Uterus (tissue), 4 donors: ENCODE measurements around the gene EML1. TPM values are rescaled to one million over a fixed set of nuclear protein-coding genes. Genes with fewer than 3 reads are reported as not detected.

Source experiments
- DNase-seq, 2 donors: peaks; one replicate each; pipeline ENCODE4 v3.0.0-alpha.2; 2019 to 2020
- H3K27ac ChIP-seq, 2 donors: fragments of 200-600 bp; sonication (generic); 1 replicate in 1 of 2; 2 replicates in 1 of 2; pipeline ENCODE4 v1.5.1; 2016 to 2018
- H3K27me3 ChIP-seq, 2 donors: fragments of 200-600 bp; sonication (generic); one replicate each; pipeline ENCODE4 v1.5.1; 2018 to 2019; ENCODE audit warnings: control low read depth in 1 of 2
- H3K36me3 ChIP-seq, 2 donors: fragments of 200-600 bp; sonication (generic); one replicate each; pipeline ENCODE4 v1.5.1; 2019; ENCODE audit warnings: control low read depth in 1 of 2
- H3K4me1 ChIP-seq, 2 donors: fragments of 200-600 bp; sonication (generic); one replicate each; pipeline ENCODE4 v1.5.1; 2018 to 2019; ENCODE audit warnings: control low read depth in 1 of 2
- H3K4me3 ChIP-seq, 2 donors: fragments of 200-600 bp; sonication (generic); 1 replicate in 1 of 2; 2 replicates in 1 of 2; pipeline ENCODE4 v1.5.1; 2018 to 2019; ENCODE audit warnings: mild to moderate bottlenecking in 1 of 2
- H3K9me3 ChIP-seq, 2 donors: fragments of 200-600 bp; sonication (generic); one replicate each; pipeline ENCODE4 v1.5.1; 2019; ENCODE audit warnings: control low read depth in 1 of 2
- POLR2A ChIP-seq, 2 donors: fragments of 450-650 bp; IDR thresholded peaks; one replicate each; pipeline ENCODE4 v1.6.1; 2016; ENCODE audit warnings: antibody characterized with exemption in 2 of 2, mild to moderate bottlenecking in 1 of 2, moderate library complexity in 1 of 2
- intact Hi-C: fragments of 100-400 bp; cut with DNase I; formaldehyde crosslinking; loops from one replicate; pipeline ENCODE4 v1.15.1; 2023; ENCODE audit warnings: low total_unique reads
- total RNA-seq, 4 donors: library from RNA; depleted of rRNA in 3 of 4; stranded (reverse); fragments of >200 nt in 3 of 4; gene quantifications; one replicate each; pipeline versions ENCODE4 v1.1.0 to v1.2.4, GENCODE V29; 2014 to 2023
- TF ChIP-seq, protein P1 (sequence below), 4 experiments: fragments of 200-600 bp in 2 of 4; fragments of 450-650 bp in 2 of 4; sonication (generic) in 2 of 4; IDR thresholded peaks; one replicate each; pipeline ENCODE4 v1.5.1; 2016 to 2019; ENCODE audit warnings: antibody characterized with exemption in 4 of 4, mild to moderate bottlenecking in 2 of 4, moderate library complexity in 1 of 4
- donor health status: DM: yes; HTN: yes; CAD: no.

EML1 gene
- total RNA-seq, 4 donors from 2014 or later = 51.4 to 184 (median 84.4) TPM

DNA sequence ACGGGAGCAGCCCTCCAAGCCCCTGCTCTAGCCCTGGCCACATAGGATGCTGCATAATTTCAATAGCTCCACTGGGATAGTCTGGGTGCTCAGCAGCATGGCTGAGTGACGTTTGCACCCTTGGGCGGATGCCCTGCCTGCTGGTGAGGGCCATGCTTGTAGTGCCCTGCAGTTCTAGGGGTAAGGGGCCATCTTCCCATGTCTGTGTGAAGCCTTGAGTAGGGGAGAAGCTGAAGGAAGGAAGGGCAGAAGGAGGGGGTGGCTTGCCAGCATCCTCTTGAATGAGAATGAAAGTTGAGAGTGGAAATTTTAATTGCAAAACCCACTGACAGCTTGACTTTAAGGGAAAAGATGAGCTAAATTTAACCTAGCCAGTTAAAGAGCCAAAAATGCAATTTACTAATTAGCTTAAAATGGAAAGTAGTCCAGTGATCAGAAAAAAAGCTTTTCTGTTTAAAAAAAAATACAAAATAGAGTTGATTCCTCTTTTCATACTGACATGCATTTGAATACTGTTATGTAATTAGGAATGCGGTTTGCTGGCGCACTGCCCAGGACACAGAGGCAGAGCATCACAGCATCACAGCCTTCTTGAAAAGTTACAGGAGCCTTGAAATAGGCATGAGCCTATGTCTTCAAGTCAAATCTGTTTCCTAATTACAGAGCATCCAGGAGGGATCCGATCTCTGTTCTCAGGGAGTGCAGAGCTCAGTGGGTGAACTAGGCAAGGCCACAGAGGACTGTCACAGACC lies 18.5 kb upstream of the EML1 start:
- no peak for TF ChIP-seq POLR2A (IDR thresholded peaks at IDR 0.05)
- TF ChIP-seq, protein P1, sequence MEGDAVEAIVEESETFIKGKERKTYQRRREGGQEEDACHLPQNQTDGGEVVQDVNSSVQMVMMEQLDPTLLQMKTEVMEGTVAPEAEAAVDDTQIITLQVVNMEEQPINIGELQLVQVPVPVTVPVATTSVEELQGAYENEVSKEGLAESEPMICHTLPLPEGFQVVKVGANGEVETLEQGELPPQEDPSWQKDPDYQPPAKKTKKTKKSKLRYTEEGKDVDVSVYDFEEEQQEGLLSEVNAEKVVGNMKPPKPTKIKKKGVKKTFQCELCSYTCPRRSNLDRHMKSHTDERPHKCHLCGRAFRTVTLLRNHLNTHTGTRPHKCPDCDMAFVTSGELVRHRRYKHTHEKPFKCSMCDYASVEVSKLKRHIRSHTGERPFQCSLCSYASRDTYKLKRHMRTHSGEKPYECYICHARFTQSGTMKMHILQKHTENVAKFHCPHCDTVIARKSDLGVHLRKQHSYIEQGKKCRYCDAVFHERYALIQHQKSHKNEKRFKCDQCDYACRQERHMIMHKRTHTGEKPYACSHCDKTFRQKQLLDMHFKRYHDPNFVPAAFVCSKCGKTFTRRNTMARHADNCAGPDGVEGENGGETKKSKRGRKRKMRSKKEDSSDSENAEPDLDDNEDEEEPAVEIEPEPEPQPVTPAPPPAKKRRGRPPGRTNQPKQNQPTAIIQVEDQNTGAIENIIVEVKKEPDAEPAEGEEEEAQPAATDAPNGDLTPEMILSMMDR (IDR thresholded peaks at IDR 0.05) = no peak
- Histone ChIP-seq H3K4me1 (no peaks in the 10 kb centered on the region), H3K27me3 (no peaks in the 10 kb centered on the region), H3K4me3 (no peak overlapping the region), H3K9me3 (no peaks in the 10 kb centered on the region), H3K36me3 (no peaks in the 10 kb centered on the region), H3K27ac (no peak overlapping the region)
- intact Hi-C loops = no loop called here
- peak; percentile 7 to 72 for DNase-seq

DNA sequence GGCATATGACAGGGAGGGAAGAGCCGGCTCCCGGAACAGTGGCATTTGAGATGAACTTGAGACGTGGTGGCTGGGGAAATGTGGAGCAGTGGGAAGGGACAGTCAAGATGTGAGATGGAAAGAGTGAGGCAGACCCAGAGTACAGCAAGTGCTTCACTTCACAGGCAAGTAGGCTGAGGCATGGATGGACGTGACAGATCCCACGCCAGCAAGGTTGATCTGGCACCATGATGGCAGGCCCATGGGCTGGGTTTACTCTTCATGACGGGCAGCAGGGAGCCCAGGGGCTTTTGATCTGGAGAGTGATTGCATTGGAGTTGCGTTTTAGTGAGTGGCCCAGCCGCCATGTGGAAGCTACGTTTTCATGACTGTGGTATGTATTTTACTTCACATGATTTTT lies 17.9 kb upstream of the EML1 start:
- peak in 1 of 2 donors; percentile 7 for DNase-seq
- TF ChIP-seq, protein P1 (IDR thresholded peaks at IDR 0.05) = no peak
- TF ChIP-seq POLR2A (IDR thresholded peaks at IDR 0.05) = no peak
- H3K4me3 ChIP-seq = no peak overlapping the region
- no peak overlapping the region for H3K27ac ChIP-seq
- no peaks in the 10 kb centered on the region for H3K9me3 ChIP-seq
- H3K4me1 ChIP-seq = no peaks in the 10 kb centered on the region
- H3K27me3 ChIP-seq = no peaks in the 10 kb centered on the region
- intact Hi-C loops = no loop called here
- no peaks in the 10 kb centered on the region for H3K36me3 ChIP-seq

DNA sequence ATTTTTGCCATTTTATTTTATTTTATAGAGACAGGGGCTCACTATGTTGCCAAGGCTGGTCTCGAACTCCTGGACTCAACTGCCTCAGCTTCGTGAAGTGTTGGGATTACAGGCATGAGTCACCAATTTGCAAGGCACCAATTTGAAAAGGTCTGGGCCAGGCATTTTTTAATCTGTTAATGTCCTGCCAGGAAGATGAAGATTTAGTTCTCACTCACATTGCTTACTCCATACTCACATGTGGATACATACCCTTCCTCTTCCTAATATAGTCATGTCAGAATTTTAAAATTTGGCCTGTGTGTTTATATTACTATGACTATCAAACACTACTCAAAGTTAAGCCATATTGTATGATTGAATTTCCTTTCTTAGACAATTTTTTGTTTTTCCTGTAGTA lies 15.3 kb upstream of the EML1 start:
- H3K4me1 ChIP-seq = no peaks in the 10 kb centered on the region
- intact Hi-C loops = no loop called here
- H3K9me3 ChIP-seq = no peaks in the 10 kb centered on the region
- no peaks in the 10 kb centered on the region for H3K36me3 ChIP-seq
- TF ChIP-seq, protein P1 (IDR thresholded peaks at IDR 0.05) = no peak
- no peak for TF ChIP-seq POLR2A (IDR thresholded peaks at IDR 0.05)
- no peak for DNase-seq
- no peak overlapping the region for H3K27ac ChIP-seq
- no peaks in the 10 kb centered on the region for H3K27me3 ChIP-seq
- H3K4me3 ChIP-seq = no peak overlapping the region

GRCh38 chr14:99779751-99780150 lies 13.5 kb upstream of the EML1 start:
- Histone ChIP-seq H3K9me3 (no peaks in the 10 kb centered on the region), H3K27ac (no peak overlapping the region), H3K4me3 (no peak overlapping the region), H3K4me1 (no peaks in the 10 kb centered on the region), H3K27me3 (no peaks in the 10 kb centered on the region), H3K36me3 (no peaks in the 10 kb centered on the region)
- no peak for DNase-seq
- TF ChIP-seq POLR2A (IDR thresholded peaks at IDR 0.05) = no peak
- TF ChIP-seq, protein P1 (IDR thresholded peaks at IDR 0.05) = no peak
- intact Hi-C loops = no loop called here

DNA sequence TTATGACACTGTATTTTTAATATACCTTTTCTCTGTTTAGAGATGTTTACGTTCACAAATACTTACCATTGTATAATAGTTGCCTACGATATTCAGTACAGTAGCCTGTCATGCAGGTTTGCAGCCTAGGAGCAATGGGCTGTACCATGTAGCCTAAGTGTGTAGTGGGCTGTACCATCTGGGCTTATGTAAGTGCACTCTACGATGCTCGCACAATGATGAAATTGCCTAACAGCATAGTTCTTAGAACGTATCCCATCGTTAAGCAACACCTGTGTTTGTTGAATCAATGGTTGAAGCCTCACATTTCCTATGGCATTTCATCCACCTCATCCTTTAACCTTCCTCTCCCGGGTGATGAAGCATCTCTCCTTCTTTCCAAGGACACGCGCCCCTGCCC lies 12.5 kb upstream of the EML1 start:
- intact Hi-C loops = no loop called here
- H3K27me3 ChIP-seq = no peaks in the 10 kb centered on the region
- H3K4me1 ChIP-seq = no peaks in the 10 kb centered on the region
- H3K27ac ChIP-seq = no peak overlapping the region
- DNase-seq = peak in 1 of 2 donors; percentile 1
- no peaks in the 10 kb centered on the region for H3K36me3 ChIP-seq
- H3K4me3 ChIP-seq = no peak overlapping the region
- H3K9me3 ChIP-seq = no peaks in the 10 kb centered on the region
- TF ChIP-seq, protein P1 (IDR thresholded peaks at IDR 0.05) = no peak
- TF ChIP-seq POLR2A (IDR thresholded peaks at IDR 0.05) = no peak
